HEK293 (cell line): Measurements from ENCODE around the gene BCL6B.

Experiments used
- CTCF ChIA-PET: fragments of 350-600 bp; formaldehyde crosslinking; extraction: SDS; loops from one replicate; lab custom pipeline; 2021; ENCODE audit warnings: antibody characterized with exemption; lab: Yijun Ruan, JAX
- POLR2A ChIA-PET: fragments of 300-600 bp; formaldehyde crosslinking; extraction: SDS; loops from one replicate; lab custom pipeline; 2020; ENCODE audit warnings: antibody characterized with exemption, inconsistent platforms; lab: Yijun Ruan, JAX
- H3K27ac ChIP-seq: fragments of 200-500 bp; sonication (Bioruptor generic); 2 replicates; pipeline ENCODE4 v1.5.1; 2014; ENCODE audit warnings: low read depth, low read length, control low read depth, inconsistent platforms; ENCODE audit errors: extremely low read depth
- H3K36me3 ChIP-seq, 2 experiments: fragments of 200-500 bp in 1 of 2; sonication (Bioruptor generic) in 1 of 2; 1 replicate in 1 of 2; 2 replicates in 1 of 2; pipeline ENCODE4 v1.5.1; 2014 to 2017; ENCODE audit warnings: inconsistent platforms in 2 of 2, low read length in 2 of 2; ENCODE audit not compliant: control insufficient read depth in 2 of 2, insufficient read depth in 1 of 2
- H3K4me1 ChIP-seq: fragments of 200-500 bp; sonication (Bioruptor generic); 2 replicates; pipeline ENCODE4 v1.5.1; 2014; ENCODE audit warnings: mild to moderate bottlenecking, low read length, inconsistent platforms; ENCODE audit not compliant: control insufficient read depth, insufficient read depth
- H3K4me3 ChIP-seq: 2 replicates; pipeline ENCODE4 v1.5.1; 2011; ENCODE audit warnings: low read depth, mild to moderate bottlenecking, control low read depth, low read length, moderate library complexity
- H3K9me3 ChIP-seq: fragments of 200-500 bp; sonication (Bioruptor generic); 2 replicates; pipeline ENCODE4 v1.5.1; 2014; ENCODE audit warnings: low read depth, low read length, inconsistent platforms; ENCODE audit not compliant: control insufficient read depth, insufficient read depth
- AEBP2 ChIP-seq: fragments of 450-650 bp; formaldehyde crosslinking; IDR thresholded peaks from 2 replicates; pipeline ENCODE4 v1.5.1; 2016; ENCODE audit warnings: missing biosample characterization, missing genetic modification characterization, borderline replicate concordance
- GLIS2 ChIP-seq: fragments of 450-650 bp; formaldehyde crosslinking; IDR thresholded peaks from 2 replicates; pipeline ENCODE4 v1.5.1; 2016; ENCODE audit warnings: missing biosample characterization, missing genetic modification characterization
- HOXA7 ChIP-seq: sonication (generic); formaldehyde crosslinking; IDR thresholded peaks from 2 replicates; pipeline ENCODE4 v1.8.1; 2022; ENCODE audit warnings: missing genetic modification reagents, borderline replicate concordance
- SP7 ChIP-seq: fragments of 450-650 bp; formaldehyde crosslinking; IDR thresholded peaks from 2 replicates; pipeline ENCODE4 v1.5.1; 2016; ENCODE audit warnings: missing biosample characterization, missing genetic modification characterization
- TRIM28 ChIP-seq: IDR thresholded peaks from 2 replicates; pipeline ENCODE4 v1.6.1; 2011; ENCODE audit warnings: low read length, control low read depth, borderline replicate concordance
- YY2 ChIP-seq: fragments of 450-650 bp; formaldehyde crosslinking; IDR thresholded peaks from 2 replicates; pipeline ENCODE4 v1.5.1; 2016; ENCODE audit warnings: missing biosample characterization, missing genetic modification characterization
- ZBTB21 ChIP-seq: fragments of 450-650 bp; formaldehyde crosslinking; IDR thresholded peaks from 2 replicates; pipeline ENCODE4 v1.5.1; 2017; ENCODE audit warnings: missing biosample characterization, missing genetic modification characterization
- ZFP37 ChIP-seq: fragments of 450-650 bp; formaldehyde crosslinking; IDR thresholded peaks from 2 replicates; pipeline ENCODE4 v1.5.1; 2016; ENCODE audit warnings: missing biosample characterization, missing genetic modification characterization
- ZNF121 ChIP-seq: fragments of 450-650 bp; formaldehyde crosslinking; IDR thresholded peaks from 2 replicates; pipeline ENCODE4 v1.5.1; 2016; ENCODE audit warnings: missing biosample characterization, missing genetic modification characterization
- ZNF157 ChIP-seq: fragments of 450-650 bp; formaldehyde crosslinking; IDR thresholded peaks from 2 replicates; pipeline ENCODE4 v1.5.1; 2016; ENCODE audit warnings: missing biosample characterization, missing genetic modification characterization
- ZNF266 ChIP-seq: fragments of 450-650 bp; formaldehyde crosslinking; IDR thresholded peaks from 2 replicates; pipeline ENCODE4 v1.5.1; 2016; ENCODE audit warnings: missing biosample characterization, missing genetic modification characterization, low read depth
- ZNF366 ChIP-seq: fragments of 450-650 bp; formaldehyde crosslinking; conservative IDR thresholded peaks from 2 replicates; pipeline ENCODE4 v1.5.1; 2016; ENCODE audit warnings: missing biosample characterization, missing genetic modification characterization
- ZNF416 ChIP-seq: fragments of 450-650 bp; formaldehyde crosslinking; IDR thresholded peaks from 2 replicates; pipeline ENCODE4 v1.5.1; 2016; ENCODE audit warnings: missing biosample characterization, missing genetic modification characterization
- ZNF433 ChIP-seq: fragments of 450-650 bp; formaldehyde crosslinking; IDR thresholded peaks from 2 replicates; pipeline ENCODE4 v1.5.1; 2016; ENCODE audit warnings: missing biosample characterization, missing genetic modification characterization, low read depth
- ZNF558 ChIP-seq: fragments of 450-650 bp; formaldehyde crosslinking; IDR thresholded peaks from 2 replicates; pipeline ENCODE4 v1.5.1; 2016; ENCODE audit warnings: missing biosample characterization, missing genetic modification characterization
- ZNF571 ChIP-seq: fragments of 450-650 bp; formaldehyde crosslinking; IDR thresholded peaks from 2 replicates; pipeline ENCODE4 v1.5.0; 2017; ENCODE audit warnings: missing biosample characterization, missing genetic modification characterization
- ZNF600 ChIP-seq: fragments of 450-650 bp; formaldehyde crosslinking; IDR thresholded peaks from 2 replicates; pipeline ENCODE4 v1.5.1; 2016; ENCODE audit warnings: missing biosample characterization, missing genetic modification characterization
- ZNF629 ChIP-seq: fragments of 450-650 bp; formaldehyde crosslinking; IDR thresholded peaks from 2 replicates; pipeline ENCODE4 v1.5.1; 2017; ENCODE audit warnings: missing biosample characterization, missing genetic modification characterization
- ZNF76 ChIP-seq: fragments of 450-650 bp; formaldehyde crosslinking; IDR thresholded peaks from 2 replicates; pipeline ENCODE4; 2016; ENCODE audit warnings: low read depth, missing biosample characterization, missing genetic modification characterization, borderline replicate concordance
- ZNF777 ChIP-seq: fragments of 450-650 bp; formaldehyde crosslinking; IDR thresholded peaks from 2 replicates; pipeline ENCODE4 v1.5.1; 2017; ENCODE audit warnings: missing biosample characterization, missing genetic modification characterization, borderline replicate concordance
- ZNF837 ChIP-seq: fragments of 450-650 bp; formaldehyde crosslinking; IDR thresholded peaks from 2 replicates; pipeline ENCODE4 v1.5.1; 2016; ENCODE audit warnings: missing biosample characterization, missing genetic modification characterization
- ZSCAN30 ChIP-seq: fragments of 450-650 bp; IDR thresholded peaks from 2 replicates; pipeline ENCODE4 v1.5.1; 2018; ENCODE audit warnings: missing biosample characterization, mild to moderate bottlenecking, missing genetic modification characterization, moderate library complexity
- ZXDB ChIP-seq: fragments of 450-650 bp; formaldehyde crosslinking; IDR thresholded peaks from 2 replicates; pipeline ENCODE4 v1.5.1; 2016; ENCODE audit warnings: missing biosample characterization, missing genetic modification characterization
- TF ChIP-seq, protein P1 (sequence below): fragments of 450-650 bp; formaldehyde crosslinking; IDR thresholded peaks from 2 replicates; pipeline ENCODE4 v1.5.1; 2016; ENCODE audit warnings: missing biosample characterization, missing genetic modification characterization
- TF ChIP-seq, protein P2 (sequence below): fragments of 450-650 bp; formaldehyde crosslinking; IDR thresholded peaks from 2 replicates; pipeline ENCODE4 v1.5.1; 2017; ENCODE audit warnings: missing biosample characterization, missing genetic modification characterization

The BCL6B gene

DNA sequence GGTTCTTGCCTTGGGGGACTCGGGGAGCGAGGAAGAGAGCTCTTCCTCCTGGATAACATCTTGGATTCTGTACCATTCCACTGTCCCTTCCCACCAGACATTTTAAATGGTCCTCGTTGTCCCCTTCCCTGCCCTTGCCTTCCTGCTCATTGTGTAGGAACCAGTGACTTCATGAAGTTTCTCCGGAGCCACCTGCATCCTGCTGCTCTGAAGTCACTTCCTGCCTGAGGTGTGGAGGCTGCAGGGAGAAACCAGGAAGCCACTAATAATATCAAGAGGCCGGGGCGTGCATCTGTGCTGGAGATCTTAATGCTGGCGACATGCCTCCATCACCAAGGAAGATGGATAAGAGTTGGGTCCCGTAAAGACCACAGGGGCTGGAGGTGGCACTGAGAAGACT is 6.8 kb downstream of the BCL6B start:
- Histone ChIP-seq H3K36me3 (no peaks in the 10 kb centered on the region), H3K4me1 (no peaks in the 10 kb centered on the region), H3K9me3 (no peaks in the 10 kb centered on the region), H3K27ac (no peak overlapping the region), H3K4me3 (no peak overlapping the region)
- TF ChIP-seq ZNF366 (tag by site-specific recombination), result no peak
- TF ChIP-seq ZNF416 (tag by site-specific recombination), result no peak
- ChIA-PET POLR2A (no interaction called here), CTCF (interaction anchor here (3.1 kb wide), 1 partner anchor 16 kb away, joined by 13 read pairs; no protein-coding TSS in a partner anchor)

DNA sequence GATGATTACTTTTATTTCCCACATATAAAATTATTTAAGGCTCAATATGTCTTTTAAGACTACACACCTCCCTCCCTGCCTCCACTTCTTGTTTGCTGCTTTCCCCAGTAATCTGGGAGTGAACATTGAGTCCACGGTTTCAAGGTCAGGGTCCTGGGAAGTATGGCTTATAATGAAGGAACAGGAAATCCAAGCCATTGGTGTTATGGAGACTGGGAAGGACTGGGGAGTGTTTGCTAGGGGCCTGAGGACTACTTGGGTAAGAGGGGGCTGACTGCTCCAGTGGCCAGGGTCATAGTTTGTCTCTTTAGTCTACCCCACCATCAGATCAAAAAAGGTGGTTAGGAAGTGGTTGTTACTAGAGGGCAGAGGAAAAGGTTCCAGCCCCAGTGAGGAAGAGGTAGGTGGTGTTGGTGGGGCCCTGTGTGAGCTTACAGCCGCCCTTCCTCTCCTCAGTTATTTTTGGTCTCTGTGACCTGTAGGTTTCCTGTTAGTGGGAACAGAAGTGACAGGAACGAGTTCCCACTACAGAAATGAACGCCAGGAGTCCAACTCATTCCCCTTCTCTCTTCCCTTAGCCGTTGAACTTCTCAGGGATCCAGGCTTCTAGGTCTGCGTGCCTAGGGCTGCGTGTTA is 12.2 kb downstream of the BCL6B start:
- POLR2A ChIA-PET, result interaction anchor here (0.6 to 1.7 kb wide), 19 partner anchors 7 to 394 kb away, joined by 3 to 21 read pairs (median 4); partner anchors contain the start of genes ACADVL, BCL6B, DLG4 and KIAA0753

GRCh38 chr17:7035591-7036368 is 12.9 kb downstream of the BCL6B start, which contains the start of gene SLC16A13:
SLC16A13 (plus strand) TSS chr17:7036015; CDS start chr17:7036383, 368 bp downstream.
- H3K36me3 ChIP-seq, result peaks cover 0 to 4% of the 10 kb centered on the region in 2 experiments; a peak in 1 of 3 replicates
- no peaks in the 10 kb centered on the region for H3K9me3 ChIP-seq
- H3K4me1 ChIP-seq, result 0 out of 2 replicates have a peak, but pooled peaks cover 2% of the 10 kb centered on the region
- H3K27ac ChIP-seq, result peak within 1 kb of the TSS; percentile 62
- peak within 1 kb of the TSS; percentile 79 for H3K4me3 ChIP-seq
- POLR2A ChIA-PET, result interaction anchor here (0.6 to 1.7 kb wide), 24 partner anchors 8 to 449 kb away, joined by 3 to 21 read pairs (median 4); partner anchors contain the start of genes ACADVL, BCL6B, DLG4 and KIAA0753
- CTCF ChIA-PET, result interaction anchor here (0.6 to 3.5 kb wide), 7 partner anchors 10 to 392 kb away, joined by 3 to 33 read pairs (median 4); no protein-coding TSS in a partner anchor
- TF ChIP-seq, protein P1, sequence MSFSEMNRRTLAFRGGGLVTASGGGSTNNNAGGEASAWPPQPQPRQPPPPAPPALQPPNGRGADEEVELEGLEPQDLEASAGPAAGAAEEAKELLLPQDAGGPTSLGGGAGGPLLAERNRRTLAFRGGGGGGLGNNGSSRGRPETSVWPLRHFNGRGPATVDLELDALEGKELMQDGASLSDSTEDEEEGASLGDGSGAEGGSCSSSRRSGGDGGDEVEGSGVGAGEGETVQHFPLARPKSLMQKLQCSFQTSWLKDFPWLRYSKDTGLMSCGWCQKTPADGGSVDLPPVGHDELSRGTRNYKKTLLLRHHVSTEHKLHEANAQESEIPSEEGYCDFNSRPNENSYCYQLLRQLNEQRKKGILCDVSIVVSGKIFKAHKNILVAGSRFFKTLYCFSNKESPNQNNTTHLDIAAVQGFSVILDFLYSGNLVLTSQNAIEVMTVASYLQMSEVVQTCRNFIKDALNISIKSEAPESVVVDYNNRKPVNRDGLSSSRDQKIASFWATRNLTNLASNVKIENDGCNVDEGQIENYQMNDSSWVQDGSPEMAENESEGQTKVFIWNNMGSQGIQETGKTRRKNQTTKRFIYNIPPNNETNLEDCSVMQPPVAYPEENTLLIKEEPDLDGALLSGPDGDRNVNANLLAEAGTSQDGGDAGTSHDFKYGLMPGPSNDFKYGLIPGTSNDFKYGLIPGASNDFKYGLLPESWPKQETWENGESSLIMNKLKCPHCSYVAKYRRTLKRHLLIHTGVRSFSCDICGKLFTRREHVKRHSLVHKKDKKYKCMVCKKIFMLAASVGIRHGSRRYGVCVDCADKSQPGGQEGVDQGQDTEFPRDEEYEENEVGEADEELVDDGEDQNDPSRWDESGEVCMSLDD (tag by site-specific recombination), result peak; percentile 76
- TF ChIP-seq ZXDB (tag by site-specific recombination), result peak; percentile 84; the same call in 1 of the 2 replicates
- peak; percentile 99 for TF ChIP-seq GLIS2 (tag by site-specific recombination)
- TF ChIP-seq ZNF157 (tag by site-specific recombination), result no peak
- no peak for TF ChIP-seq ZNF571 (tag by site-specific recombination)
- no peak for TF ChIP-seq ZNF837
- TF ChIP-seq AEBP2 (tag by site-specific recombination), result no peak
- 0 out of 2 replicates have a peak, but pooled peaks have one; percentile 1 for TF ChIP-seq ZNF433 (tag by site-specific recombination)
- peak; percentile 46; the same call in 1 of the 2 replicates for TF ChIP-seq ZNF777
- peak; percentile 53; the same call in 1 of the 2 replicates for TF ChIP-seq ZNF76
- TF ChIP-seq ZNF558 (tag by site-specific recombination), result no peak
- TF ChIP-seq HOXA7 (CRISPR knock-in tag), result no peak
- no peak for TF ChIP-seq ZNF629
- no peak for TF ChIP-seq YY2 (tag by site-specific recombination)
- TF ChIP-seq ZNF121 (tag by site-specific recombination), result no peak
- TF ChIP-seq ZSCAN30, result peak; percentile 47; the same call in 1 of the 2 replicates
- no peak for TF ChIP-seq ZBTB21
- no peak for TF ChIP-seq ZNF266 (tag by site-specific recombination)

More for the DNA sequence above, 12.2 kb downstream of the BCL6B start:
- H3K9me3 ChIP-seq, result no peaks in the 10 kb centered on the region
- CTCF ChIA-PET, result interaction anchor here (0.7 to 3.5 kb wide), 5 partner anchors 11 to 294 kb away, joined by 3 to 33 read pairs (median 4); no protein-coding TSS in a partner anchor
- 0 out of 2 replicates have a peak, but pooled peaks cover 2% of the 10 kb centered on the region for H3K4me1 ChIP-seq
- 0 out of 2 replicates have a peak, but pooled peaks have one; percentile 57 for TF ChIP-seq ZFP37 (tag by site-specific recombination)
- no peak for TF ChIP-seq TRIM28
- TF ChIP-seq, protein P2, sequence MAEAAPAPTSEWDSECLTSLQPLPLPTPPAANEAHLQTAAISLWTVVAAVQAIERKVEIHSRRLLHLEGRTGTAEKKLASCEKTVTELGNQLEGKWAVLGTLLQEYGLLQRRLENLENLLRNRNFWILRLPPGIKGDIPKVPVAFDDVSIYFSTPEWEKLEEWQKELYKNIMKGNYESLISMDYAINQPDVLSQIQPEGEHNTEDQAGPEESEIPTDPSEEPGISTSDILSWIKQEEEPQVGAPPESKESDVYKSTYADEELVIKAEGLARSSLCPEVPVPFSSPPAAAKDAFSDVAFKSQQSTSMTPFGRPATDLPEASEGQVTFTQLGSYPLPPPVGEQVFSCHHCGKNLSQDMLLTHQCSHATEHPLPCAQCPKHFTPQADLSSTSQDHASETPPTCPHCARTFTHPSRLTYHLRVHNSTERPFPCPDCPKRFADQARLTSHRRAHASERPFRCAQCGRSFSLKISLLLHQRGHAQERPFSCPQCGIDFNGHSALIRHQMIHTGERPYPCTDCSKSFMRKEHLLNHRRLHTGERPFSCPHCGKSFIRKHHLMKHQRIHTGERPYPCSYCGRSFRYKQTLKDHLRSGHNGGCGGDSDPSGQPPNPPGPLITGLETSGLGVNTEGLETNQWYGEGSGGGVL (tag by site-specific recombination), result 0 out of 2 replicates have a peak, but pooled peaks have one; percentile 8
- TF ChIP-seq ZNF600 (tag by site-specific recombination), result 0 out of 2 replicates have a peak, but pooled peaks have one; percentile 13
- no peak for TF ChIP-seq SP7
- H3K27ac ChIP-seq, result peak overlapping the region; percentile 62
- H3K4me3 ChIP-seq, result peak overlapping the region; percentile 79
- peaks cover 0 to 4% of the 10 kb centered on the region in 2 experiments; a peak in 1 of 3 replicates for H3K36me3 ChIP-seq
